Measurements from ENCODE around the gene PPP1R12C. TPM values are rescaled to one million over a fixed set of nuclear protein-coding genes. Genes with fewer than 3 reads are reported as not detected.

PPP1R12C gene
- total and polyA plus RNA-seq, 2 donors from 2014 or later: 89.0 to 146 TPM

- Histone ChIP-seq H3K4me1 (ENCODE audit: control insufficient read depth in 2 of 3, insufficient read depth in 2 of 3, low read depth in 1 of 3, low read length in 3 of 3) (no peaks in the 10 kb centered on the region), H3K9ac (ENCODE audit: low read length in 3 of 3) (no peak overlapping the region), H3K36me3 (ENCODE audit: control insufficient read depth in 2 of 3, insufficient read depth in 3 of 3, low read length in 3 of 3) (peaks cover 2 to 12% (median 11%) of the 10 kb centered on the region in 3 donors), H3K27ac (ENCODE audit: low read depth in 2 of 2, low read length in 2 of 2) (no peak overlapping the region), H3K9me3 (ENCODE audit: control insufficient read depth in 2 of 3, insufficient read depth in 1 of 3, low read length in 3 of 3) (no peaks in the 10 kb centered on the region), H3K4me3 (ENCODE audit: low read length in 3 of 3) (no peak overlapping the region), H3K27me3 (ENCODE audit: control insufficient read depth, insufficient read depth, low read length) (no peaks in the 10 kb centered on the region)
- DNase-seq (no peak), FAIRE-seq (no peak)
- no peak for TF ChIP-seq CTCF (IDR thresholded peaks at IDR 0.05; ENCODE audit: borderline replicate concordance, extremely low read depth, insufficient read depth)
- intact Hi-C loops (cut with DNase I): no loop called here
Measured at GRCh38 chr19:55099557-55100506, 17.6 kb downstream of the PPP1R12C start.

GRCh38 chr19:55098716-55099556, 18.5 kb downstream of the PPP1R12C start:
- intact Hi-C loops (cut with DNase I): no loop called here
- no peak overlapping the region for H3K9ac ChIP-seq (ENCODE audit: low read length in 3 of 3)
- H3K9me3 ChIP-seq (ENCODE audit: control insufficient read depth in 2 of 3, insufficient read depth in 1 of 3, low read length in 3 of 3): no peaks in the 10 kb centered on the region
- no peak for FAIRE-seq
- no peaks in the 10 kb centered on the region for H3K4me1 ChIP-seq (ENCODE audit: control insufficient read depth in 2 of 3, insufficient read depth in 2 of 3, low read depth in 1 of 3, low read length in 3 of 3)
- peaks cover 2 to 18% (median 12%) of the 10 kb centered on the region in 3 donors for H3K36me3 ChIP-seq (ENCODE audit: control insufficient read depth in 2 of 3, insufficient read depth in 3 of 3, low read length in 3 of 3)
- TF ChIP-seq CTCF (IDR thresholded peaks at IDR 0.05; ENCODE audit: borderline replicate concordance, extremely low read depth, insufficient read depth): no peak
- no peak for DNase-seq
- H3K27me3 ChIP-seq (ENCODE audit: control insufficient read depth, insufficient read depth, low read length): no peaks in the 10 kb centered on the region
- H3K27ac ChIP-seq (ENCODE audit: low read depth in 2 of 2, low read length in 2 of 2): no peak overlapping the region
- no peak overlapping the region for H3K4me3 ChIP-seq (ENCODE audit: low read length in 3 of 3)

GRCh38 chr19:55097864-55098715, 19.3 kb downstream of the PPP1R12C start:
- DNase-seq (peak in 1 of 5 donors; percentile 39), FAIRE-seq (no peak)
- H3K36me3 ChIP-seq (ENCODE audit: control insufficient read depth in 2 of 3, insufficient read depth in 3 of 3, low read length in 3 of 3): peaks cover 1 to 13% (median 8%) of the 10 kb centered on the region in 3 donors

More at GRCh38 chr19:55097864-55098715, 19.3 kb downstream of the PPP1R12C start:
- Histone ChIP-seq H3K27me3 (ENCODE audit: control insufficient read depth, insufficient read depth, low read length) (no peaks in the 10 kb centered on the region), H3K4me1 (ENCODE audit: control insufficient read depth in 2 of 3, insufficient read depth in 2 of 3, low read depth in 1 of 3, low read length in 3 of 3) (no peaks in the 10 kb centered on the region), H3K4me3 (ENCODE audit: low read length in 3 of 3) (no peak overlapping the region), H3K9me3 (ENCODE audit: control insufficient read depth in 2 of 3, insufficient read depth in 1 of 3, low read length in 3 of 3) (no peaks in the 10 kb centered on the region), H3K9ac (ENCODE audit: low read length in 3 of 3) (no peak overlapping the region), H3K27ac (ENCODE audit: low read depth in 2 of 2, low read length in 2 of 2) (no peak overlapping the region)
- no peak for TF ChIP-seq CTCF (IDR thresholded peaks at IDR 0.05; ENCODE audit: borderline replicate concordance, extremely low read depth, insufficient read depth)
- intact Hi-C loops (cut with DNase I): no loop called here
